Stimulated activated naive CD8-positive, alpha-beta T cell treated with anti-CD3 and anti-CD28 coated beads, Interleukin-15, Interleukin-2, amounts not matched to agents 100 U/mL and 50 U/mL, for 24 hours (primary cell): ENCODE results near the gene CHST11.
"Not testable (repeated sequence)": the region's sequence is repeated elsewhere in the genome, so short reads cannot be mapped to it uniquely, and the experiment has no call there.

Source experiments
- ATAC-seq: fragments of 150-1000 bp; cut with Tn5 transposase; one replicate; pipeline ENCODE4 v1.10.0; 2021
- DNase-seq: peaks from one replicate; pipeline ENCODE4 v3.0.0; 2021

CHST11 gene

DNA sequence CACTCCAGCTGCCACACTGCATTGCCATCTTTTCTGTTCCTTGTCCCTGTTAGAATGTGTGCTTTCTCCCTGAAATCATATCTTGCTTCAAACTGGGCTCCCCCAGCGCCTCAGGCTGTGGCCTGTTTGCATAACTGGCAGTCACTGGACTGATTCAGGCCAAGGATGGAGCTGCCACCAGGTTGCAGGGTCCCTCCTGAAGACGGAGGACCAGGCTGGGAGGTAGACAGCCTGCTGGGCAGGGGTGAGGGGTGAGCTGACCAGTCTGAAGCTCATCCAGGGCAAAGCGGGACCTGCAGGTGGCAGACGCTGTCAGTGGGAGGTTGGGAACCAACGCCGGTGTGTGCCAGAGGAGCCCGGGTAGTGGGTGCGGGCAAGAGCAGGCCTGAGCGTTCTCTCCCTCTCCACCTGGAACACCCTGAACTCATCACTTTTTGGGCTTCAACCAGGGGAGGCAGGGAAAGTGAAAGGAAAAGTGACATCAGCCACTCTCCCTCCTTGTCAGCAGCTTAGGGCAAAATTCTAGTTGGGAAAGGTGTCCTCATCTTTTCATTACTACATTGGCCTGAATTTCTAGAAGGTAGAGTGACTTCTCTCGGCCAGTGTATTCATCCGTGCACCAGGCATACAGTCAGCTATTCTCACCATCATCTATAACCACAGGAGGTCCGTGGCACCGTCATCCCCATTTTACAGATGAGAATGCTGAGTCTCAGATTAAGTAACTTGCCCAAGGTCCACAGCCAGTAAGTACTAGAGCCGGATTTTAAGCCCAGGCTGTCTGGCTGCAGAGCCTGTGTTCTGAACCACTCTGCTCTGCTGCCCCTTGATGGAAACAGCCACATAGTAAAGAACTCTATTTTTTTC, 282.3 kb downstream of the CHST11 start:
- ATAC-seq (no peak), DNase-seq (no peak)

DNA sequence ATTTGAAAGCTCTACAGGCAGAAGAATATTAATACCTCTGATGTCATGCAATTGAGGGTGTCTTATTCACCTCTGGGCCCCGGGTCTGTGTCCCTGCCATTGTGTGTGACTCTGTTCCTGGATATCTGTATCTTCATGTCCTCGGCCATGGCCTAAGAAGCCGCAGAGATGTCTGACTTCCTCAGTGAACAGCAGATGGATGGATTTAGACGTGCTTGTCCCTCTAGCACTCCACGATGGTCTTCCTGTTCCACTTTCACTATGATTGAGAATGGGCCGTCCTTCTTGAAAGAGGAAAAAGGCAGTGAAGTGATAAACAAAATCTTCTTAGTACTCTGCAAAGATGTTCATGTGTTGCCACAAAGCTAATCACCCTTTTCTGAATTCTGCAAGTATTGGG, 283.9 kb downstream of the CHST11 start:
- ATAC-seq, result peak; percentile 48
- no peak for DNase-seq

DNA sequence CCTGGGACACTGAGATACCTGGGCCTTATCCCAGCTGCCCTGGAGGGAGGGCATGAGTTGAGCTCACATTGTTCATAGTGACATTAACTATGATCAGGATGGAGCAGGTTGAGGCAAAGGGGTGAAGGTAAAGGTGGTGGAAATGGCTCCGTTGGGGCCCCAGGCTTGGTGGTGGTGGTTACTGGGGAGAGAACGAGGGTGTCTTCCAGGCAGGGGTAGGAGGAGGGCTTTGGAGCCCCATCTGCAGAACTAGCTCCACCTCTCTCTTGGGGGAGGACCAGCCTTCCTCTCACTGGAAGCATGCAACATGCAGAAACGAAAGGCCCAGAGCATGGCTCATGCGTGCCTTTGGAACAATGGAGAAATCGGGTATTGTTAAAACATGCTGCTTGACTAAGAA, 284.3 kb downstream of the CHST11 start:
- ATAC-seq, result peak; percentile 19

DNA sequence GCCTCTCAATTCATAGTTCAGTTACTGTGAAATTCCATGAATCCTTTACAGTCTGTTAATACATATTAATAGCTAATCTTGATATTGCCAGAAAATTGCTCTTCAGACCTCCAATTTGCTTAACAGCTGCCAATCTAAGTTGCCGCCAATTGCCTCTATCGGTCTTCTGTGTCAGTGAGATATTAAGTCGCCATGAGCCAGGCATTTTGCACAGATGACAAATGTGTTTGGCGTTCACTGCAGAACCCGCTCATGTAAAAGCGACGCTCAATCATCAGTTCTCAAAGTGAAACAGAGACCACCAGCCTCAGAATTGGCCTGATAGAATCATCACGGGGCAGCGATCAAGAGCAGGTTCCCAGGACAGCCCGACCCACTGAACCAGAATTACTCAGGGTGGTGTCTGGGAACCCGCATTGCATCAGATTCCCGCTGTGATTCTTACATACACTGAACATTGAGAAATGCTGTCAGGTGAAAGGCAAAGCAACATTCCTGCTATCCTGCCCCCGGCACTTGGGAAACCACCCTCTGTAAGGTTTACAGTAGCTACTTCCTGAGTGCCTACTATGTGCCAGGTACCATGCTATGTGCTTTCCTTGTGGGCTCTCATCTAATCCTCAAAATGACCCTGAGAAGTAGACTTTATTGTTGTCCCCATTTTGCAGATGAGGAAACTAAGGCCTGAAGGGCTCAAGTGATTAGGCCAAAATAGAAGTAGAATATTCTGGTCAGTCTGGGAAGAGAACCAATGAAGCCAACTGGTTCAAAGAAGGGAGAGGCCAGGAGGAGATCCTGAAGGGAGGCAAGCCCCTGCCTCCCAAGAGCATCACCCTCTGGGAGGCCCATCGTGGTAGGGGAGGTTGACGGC, 285.0 kb downstream of the CHST11 start:
- DNase-seq (no peak), ATAC-seq (no peak)

More for the DNA sequence above, 284.3 kb downstream of the CHST11 start:
- no peak for DNase-seq

DNA sequence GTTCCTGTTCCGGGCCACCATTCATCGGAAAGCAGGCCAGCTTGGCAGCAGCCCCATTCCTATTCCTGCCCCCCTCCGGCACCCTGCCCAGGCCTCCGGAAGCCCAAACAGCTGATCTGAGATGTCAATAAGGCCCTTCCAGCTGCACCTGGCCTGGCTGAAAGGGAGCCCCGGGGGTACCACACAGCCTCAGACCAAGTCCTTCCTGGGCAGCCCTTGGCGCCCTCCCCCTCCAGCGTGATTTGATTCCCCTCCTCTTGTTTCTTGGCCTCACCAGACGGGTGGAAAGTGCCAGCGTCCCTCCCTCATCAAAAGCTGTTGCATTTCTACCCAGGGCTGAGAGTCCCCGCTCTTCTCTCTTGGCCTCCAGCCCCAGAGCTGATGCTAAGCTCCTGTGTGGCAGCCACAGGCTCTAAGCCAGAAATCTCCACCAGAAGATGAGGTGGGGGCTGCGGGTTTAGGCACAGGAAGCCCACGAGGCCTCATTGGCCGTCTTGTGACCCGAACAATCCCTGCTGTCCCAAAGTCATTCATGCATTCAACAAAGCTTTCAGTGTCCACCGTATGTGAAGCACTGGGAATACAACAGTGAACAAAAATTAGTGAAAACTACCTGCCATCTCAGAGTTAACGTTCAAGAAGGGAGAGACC, 285.9 kb downstream of the CHST11 start:
- DNase-seq, result no peak
- ATAC-seq, result no peak

DNA sequence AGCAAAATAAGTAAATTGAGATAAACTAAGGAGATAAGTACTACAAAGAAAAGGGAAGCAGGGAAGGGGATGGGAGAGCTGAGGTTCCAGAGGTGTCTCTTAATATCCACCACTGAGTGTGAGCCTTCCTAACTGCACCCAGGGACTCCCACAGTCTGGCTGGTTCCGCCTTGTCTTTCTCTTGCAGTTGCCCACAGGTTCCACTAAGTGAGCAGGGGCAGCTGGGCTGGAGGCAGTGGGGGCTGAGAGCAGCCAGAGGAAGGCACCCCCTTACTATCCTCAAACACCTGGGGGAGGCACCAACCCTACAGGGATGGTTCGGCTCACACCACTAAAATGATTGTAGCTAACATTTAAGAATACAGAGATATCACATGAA, 286.4 kb downstream of the CHST11 start:
- ATAC-seq (no peak), DNase-seq (no peak)

DNA sequence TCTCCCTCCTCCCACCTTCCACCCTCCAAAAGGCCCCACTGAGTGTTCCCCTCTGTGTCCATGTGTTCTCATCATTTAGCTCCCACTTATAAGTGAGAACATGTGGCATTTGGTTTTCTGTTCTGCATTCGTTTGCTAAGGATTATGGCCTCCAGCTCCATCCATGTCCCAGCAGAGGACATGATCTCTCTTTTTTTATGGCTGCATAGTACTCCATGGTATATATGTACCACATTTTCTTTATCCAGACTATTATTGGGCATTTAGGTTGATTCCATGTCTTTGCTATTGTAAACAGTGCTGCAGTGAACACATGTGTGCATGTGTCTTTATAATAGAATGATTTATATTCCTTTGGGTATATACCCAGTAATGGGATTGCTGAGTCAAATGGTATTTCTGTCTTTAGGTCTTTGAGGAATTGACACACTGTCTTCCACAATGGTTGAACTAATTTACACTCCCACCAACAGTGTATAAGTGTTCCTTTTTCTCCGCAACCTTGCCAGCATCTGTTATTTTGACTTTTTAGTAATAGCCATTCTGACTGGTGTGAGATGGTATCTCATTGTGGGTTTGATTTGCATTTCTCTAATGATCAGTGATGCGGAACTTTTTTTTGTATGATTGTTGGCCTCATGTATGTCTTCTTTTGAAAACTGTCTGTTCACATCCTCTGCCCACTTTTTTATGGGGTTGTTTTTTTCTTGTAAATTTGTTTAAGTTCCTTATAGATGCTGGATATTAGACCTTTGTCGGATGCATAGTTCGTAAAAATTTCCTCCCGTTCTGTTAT, 287.2 kb downstream of the CHST11 start:
- not testable (repeated sequence) for DNase-seq, ATAC-seq

DNA sequence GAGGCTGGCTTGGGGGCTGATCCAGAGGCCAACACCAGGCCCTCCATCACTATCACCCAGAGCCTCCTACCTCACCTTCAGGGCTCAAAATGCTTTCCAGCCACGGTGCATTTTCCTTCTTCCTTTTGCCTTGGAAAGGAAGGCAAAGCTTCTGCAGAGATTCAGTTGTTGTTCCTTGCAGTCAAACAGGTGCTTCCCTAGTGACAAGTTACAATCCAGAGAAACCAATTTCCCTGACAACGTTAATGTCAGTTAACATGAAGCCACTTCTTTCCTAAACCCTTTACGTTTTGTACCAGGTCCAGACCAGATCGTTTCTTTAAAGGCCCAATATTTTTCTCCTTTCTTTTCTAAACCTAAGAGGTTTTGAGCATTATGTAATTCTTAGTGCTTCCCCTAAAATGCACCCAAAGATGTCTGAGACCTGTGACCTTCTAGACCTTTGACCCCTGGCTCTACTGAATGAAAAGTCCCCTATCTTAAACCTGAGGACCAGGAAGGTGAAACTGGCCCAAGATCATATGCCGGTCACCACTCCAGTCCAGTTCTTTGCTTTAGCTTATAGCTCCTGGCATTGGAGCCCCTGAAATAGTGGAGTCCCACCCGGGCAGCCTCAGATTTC, 289.8 kb downstream of the CHST11 start:
- DNase-seq, result no peak
- no peak for ATAC-seq

DNA sequence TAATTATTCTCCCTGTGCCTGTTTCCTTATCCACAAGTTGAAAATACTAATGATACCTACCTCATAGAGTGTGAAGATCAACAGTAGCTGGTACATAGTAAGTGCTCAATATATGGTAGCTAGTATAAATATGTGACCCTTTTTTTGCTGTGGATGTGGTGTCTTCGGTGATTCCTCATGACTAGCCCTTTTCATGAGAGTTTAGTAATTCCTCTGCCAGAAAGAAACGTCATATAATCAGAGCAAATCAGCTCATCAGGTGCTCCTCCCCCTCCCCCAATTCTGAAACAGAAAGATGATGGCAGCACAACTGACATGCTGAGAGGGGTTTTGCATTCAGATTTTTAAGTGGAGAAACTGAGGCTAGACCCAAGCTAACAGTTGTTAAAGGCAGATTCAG, 290.6 kb downstream of the CHST11 start:
- DNase-seq, result no peak
- no peak for ATAC-seq

DNA sequence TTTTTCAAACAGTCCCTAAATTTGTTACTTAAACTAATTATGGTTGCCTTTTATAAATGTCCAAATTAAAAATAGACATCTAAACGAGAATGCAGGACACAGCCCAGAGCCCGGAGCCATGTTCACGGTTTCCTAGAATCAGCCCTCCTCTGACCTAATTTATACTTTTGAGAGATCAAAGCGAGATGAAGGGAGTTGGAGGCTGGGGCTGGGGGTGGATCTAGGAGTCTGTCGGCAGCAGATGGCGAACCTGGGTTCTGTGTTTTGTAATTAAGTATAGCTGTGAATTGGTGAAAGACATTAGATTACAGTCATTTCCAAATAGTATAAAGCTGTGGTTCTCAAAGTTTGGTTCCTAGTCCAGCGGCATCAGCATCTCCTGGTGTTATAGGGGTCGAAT, 291.2 kb downstream of the CHST11 start:
- DNase-seq (no peak), ATAC-seq (no peak)

DNA sequence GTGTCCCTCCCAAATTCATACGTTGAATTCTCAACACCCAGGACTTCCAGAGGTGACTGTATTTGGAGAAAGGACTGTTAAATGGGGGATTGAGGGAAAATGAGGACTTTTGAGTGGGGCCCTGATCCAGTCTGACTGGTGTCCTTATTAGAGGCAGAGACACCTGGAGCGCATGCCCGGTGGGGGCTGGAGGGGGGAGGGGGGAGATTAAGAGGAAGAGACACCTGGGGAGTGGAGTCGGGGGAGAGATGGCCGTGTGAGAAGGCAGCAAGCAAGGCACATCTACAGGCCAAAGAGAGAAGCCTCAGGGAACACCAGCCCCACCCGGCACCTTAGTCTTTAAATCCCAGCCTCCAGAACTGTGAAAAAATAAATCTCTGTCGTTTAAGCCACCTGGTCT, 291.6 kb downstream of the CHST11 start:
- DNase-seq (no peak), ATAC-seq (no peak)

DNA sequence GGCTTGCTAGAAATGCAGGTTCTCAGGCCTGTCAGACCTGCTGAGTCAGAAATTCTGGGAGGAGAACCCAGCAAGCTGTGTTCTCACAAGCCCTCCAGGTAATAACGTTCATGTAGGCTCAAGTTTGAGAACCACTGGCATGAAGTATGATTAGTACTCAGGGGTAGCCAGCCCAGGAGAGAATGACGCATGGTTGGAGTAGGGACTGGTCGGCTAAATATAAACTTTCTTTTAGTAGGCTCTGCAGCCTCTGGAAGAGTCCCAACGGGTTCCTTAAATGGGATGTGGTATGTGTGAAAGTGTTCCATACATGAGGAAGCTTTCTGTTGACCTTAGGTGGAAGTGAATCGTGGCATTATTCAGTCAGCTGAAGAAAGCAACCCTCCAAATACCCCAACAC, 292.0 kb downstream of the CHST11 start:
- ATAC-seq, result no peak

DNA sequence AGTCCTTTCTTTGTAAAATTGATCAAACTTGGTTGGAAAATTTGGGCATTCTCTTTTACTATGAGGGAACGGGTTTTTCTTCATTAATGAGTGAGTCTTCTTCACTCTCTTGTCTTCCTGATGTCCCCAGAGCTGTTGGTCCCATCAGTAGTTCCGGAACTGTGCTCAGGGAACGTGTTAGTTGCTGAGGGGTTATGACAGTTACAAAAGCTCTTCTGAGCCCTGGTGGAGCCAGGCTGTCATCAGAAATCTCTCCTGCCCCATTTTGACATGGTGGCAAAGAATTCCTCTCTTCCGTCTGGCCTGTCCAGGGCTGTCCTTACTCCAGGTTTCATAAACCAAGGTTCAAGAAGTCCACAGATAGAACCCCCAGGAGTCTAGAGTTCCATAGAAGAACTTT, 292.8 kb downstream of the CHST11 start:
- no peak for ATAC-seq
- no peak for DNase-seq

More for the DNA sequence above, 292.0 kb downstream of the CHST11 start:
- DNase-seq, result no peak

DNA sequence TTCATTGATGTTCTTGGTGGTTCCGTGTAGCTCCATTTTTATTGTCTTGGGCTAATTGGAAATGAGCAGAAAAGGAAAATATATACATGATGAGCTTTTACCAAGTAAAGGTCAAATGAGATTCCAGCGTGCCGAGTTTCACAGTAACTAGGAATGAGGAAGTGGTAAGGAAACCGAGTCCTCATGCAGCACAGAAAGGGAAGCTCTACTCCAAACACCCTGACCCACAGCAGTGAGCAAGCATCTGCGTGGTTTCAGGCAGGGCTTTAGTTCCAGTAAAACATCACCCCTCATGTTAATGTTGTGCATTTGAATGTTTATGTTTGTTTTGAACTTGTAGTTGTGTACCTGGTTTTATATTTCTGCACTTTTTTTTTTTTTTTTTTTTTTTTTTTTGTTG, 293.3 kb downstream of the CHST11 start:
- DNase-seq (no peak), ATAC-seq (no peak)

DNA sequence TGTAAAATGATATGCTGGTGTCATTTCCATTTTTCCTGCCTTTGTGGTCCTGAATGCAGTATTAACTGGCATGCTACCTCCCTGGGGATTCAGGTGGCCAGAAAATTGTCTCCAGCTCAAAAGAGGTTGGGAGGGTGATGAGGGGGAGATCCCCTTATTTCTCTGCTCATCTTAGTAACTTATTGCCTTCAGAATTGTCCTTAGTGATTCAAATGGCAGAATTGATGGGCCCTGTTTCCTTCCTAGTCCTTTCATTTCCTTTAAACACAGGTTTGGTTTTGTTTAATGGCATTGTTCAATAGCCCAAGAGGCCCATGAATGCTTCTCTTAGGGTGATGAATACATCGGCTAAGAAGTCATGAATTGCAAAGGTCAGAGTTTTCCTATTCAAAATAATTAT, 294.4 kb downstream of the CHST11 start:
- ATAC-seq, result no peak

DNA sequence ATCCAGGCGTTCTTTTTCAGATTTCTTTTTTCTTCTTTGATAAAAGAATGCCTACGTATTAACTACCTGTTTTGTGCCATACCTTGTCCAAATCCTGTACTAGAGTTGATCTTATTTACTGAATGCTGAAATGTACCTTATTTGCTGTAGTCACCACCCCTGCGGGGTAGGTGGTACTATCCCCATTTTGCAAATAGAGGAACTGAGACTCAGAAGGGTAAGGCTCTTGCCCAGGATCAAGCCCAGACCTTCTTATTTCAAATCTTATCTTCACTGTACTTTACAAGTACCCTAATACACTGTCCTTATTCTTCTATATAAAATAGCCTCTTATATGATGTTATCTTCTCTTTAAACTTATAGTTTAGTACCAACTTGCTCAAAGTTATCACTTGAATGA, 294.8 kb downstream of the CHST11 start:
- ATAC-seq (no peak), DNase-seq (no peak)

More for the DNA sequence above, 294.4 kb downstream of the CHST11 start:
- DNase-seq, result no peak

DNA sequence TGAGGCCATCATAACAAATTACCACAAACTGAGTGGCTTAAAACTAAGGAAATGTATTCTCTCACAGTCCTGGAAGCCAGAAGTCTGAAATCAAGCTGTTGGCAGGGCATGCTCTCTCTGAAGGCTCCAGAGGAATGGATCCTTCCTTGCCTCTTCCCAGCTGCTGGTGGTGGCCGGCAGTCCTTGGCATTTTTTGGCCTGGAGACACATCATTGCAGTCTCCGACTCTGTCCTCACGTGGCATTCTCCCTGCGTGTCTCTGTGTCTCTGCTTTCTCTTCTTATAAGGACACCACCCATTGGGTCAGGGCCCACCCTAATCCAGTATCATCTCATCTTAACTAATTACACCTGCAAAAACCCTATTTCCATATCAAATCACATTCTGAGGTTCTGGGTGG, 295.3 kb downstream of the CHST11 start:
- ATAC-seq (no peak), DNase-seq (no peak)

DNA sequence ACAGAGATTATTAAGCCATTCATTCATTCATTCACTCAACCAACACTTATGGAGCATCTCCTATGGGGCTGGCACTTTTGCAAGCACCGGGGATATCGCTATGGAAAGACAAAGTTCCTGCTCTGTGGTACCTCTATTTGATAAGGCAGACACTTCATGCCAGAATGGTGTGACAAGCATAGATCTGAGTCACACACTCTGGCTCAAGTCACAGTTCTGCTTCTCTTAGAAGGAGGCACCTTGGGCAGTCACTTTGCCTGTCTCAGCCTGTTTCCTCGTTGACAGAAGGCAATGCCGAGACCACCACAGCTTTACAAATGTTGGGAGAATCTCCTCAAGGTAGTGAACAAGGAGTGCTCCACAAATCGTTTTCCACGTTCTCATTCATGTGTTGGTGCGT, 296.1 kb downstream of the CHST11 start:
- DNase-seq (no peak), ATAC-seq (no peak)

DNA sequence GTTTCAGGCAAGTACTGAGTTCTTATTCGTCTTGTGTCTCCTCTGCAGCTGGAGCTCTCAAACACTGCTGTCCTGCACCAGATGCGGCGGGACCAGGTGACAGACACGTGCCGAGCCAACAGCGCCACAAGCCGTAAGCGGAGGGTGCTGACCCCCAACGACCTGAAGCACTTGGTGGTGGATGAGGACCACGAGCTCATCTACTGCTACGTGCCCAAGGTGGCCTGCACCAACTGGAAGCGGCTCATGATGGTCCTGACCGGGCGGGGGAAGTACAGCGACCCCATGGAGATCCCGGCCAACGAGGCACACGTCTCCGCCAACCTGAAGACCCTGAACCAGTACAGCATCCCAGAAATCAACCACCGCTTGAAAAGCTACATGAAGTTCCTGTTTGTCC, 300.2 kb downstream of the CHST11 start:
- DNase-seq (no peak), ATAC-seq (no peak)

DNA sequence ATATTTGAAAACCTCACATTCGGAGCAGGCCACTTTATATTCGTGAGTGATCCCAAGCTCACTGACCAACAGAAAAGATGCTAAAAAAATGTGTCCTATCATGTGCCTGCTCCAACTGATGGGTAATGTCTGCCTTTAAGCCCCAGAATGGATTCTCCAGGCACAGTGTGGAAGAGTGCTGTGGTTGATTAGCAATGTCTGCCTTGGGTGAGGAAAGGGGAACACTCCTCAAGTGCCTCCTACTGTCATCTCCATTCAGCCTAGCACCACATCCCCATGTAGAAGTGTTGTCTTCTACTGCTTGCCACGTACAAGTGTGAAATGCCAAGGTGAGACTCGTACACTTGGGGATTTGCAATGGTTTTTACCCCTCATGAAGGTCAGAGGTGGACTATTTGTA, 302.0 kb downstream of the CHST11 start:
- ATAC-seq, result no peak
- no peak for DNase-seq

DNA sequence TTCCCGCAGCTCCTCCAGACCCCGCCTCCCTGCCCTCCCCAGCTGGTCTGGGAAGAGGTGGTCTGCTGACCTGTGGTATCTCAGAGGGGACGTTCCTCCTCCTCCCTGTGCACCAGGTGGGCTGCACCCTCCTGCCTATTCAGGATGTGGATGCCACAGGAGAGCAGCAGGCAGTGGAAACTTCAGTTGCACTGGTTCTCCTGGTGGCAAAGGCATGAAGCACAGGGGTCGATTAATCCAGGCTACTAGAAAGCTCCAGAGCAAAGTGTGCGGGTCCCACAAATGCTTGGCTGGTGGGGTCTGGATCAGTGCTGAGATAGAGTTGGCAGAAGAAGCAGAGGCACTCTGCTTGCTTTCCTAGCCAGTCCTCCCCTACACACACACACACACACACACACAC, 304.3 kb downstream of the CHST11 start:
- DNase-seq (no peak), ATAC-seq (no peak)

DNA sequence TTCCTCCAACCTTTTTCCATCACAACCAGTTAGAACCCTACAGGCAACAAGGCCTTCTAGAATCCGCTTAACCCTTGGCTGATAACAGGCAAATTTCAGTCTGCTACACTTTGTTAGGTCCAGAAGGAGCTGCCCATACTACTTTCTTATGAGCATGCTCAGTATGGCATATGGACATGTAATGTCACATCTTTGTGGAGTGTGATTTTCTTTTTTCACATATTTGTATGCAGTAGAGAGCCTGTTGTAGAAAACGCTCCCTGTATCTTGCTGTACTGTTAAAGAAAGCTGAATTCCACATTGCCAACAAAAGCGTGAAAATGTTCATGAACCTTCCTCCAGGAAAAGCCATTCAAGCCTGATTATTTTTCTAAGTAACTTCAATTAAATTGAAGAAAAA, 304.9 kb downstream of the CHST11 start:
- ATAC-seq (no peak), DNase-seq (no peak)
